C4-2B (cell line): Measurements from ENCODE around the gene MED13L.

Source experiments
- ZFX ChIP-seq: fragments of 450-650 bp; IDR thresholded peaks from 2 replicates; pipeline ENCODE4 v1.6.1; 2017
- TF ChIP-seq, protein P1 (sequence below): fragments of 450-650 bp; conservative IDR thresholded peaks from 2 replicates; pipeline ENCODE4 v1.5.1; 2017; ENCODE audit warnings: mild to moderate bottlenecking

- TF ChIP-seq, protein P1, sequence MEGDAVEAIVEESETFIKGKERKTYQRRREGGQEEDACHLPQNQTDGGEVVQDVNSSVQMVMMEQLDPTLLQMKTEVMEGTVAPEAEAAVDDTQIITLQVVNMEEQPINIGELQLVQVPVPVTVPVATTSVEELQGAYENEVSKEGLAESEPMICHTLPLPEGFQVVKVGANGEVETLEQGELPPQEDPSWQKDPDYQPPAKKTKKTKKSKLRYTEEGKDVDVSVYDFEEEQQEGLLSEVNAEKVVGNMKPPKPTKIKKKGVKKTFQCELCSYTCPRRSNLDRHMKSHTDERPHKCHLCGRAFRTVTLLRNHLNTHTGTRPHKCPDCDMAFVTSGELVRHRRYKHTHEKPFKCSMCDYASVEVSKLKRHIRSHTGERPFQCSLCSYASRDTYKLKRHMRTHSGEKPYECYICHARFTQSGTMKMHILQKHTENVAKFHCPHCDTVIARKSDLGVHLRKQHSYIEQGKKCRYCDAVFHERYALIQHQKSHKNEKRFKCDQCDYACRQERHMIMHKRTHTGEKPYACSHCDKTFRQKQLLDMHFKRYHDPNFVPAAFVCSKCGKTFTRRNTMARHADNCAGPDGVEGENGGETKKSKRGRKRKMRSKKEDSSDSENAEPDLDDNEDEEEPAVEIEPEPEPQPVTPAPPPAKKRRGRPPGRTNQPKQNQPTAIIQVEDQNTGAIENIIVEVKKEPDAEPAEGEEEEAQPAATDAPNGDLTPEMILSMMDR: no peak
- TF ChIP-seq ZFX: no peak
These were observed 97.0 kb downstream of the MED13L start for GRCh38 chr12:116180448-116180847.
